SU-DHL-6 (cell line): ENCODE data around the gene JHY.

Source experiments
- H2AFZ ChIP-seq: fragments of 200-600 bp; sonication (generic); 2 replicates; pipeline ENCODE4 v1.6.1; 2014; ENCODE audit warnings: low read depth, mild to moderate bottlenecking, moderate library complexity, mixed read lengths, antibody characterized with exemption, low read length; ENCODE audit not compliant: severe bottlenecking
- H3F3A ChIP-seq: fragments of 200-600 bp; shearing (Covaris generic); 2 replicates; pipeline ENCODE4 v1.6.0; 2016; ENCODE audit warnings: antibody characterized with exemption, mild to moderate bottlenecking; ENCODE audit not compliant: insufficient read depth
- H3K27ac ChIP-seq: fragments of 200-600 bp; sonication (generic); 2 replicates; pipeline ENCODE4 v1.5.1; 2016; ENCODE audit warnings: low read depth, mild to moderate bottlenecking, low read length, moderate library complexity, mixed read lengths
- H3K27me3 ChIP-seq: fragments of 200-600 bp; sonication (generic), shearing (Covaris generic); 2 replicates; pipeline ENCODE4 v1.6.0; 2014; ENCODE audit warnings: mild to moderate bottlenecking, low read length
- H3K36me3 ChIP-seq: fragments of 200-600 bp; sonication (generic); 2 replicates; pipeline ENCODE4 v1.6.1; 2014; ENCODE audit warnings: mild to moderate bottlenecking, low read length, mixed read lengths
- H3K4me2 ChIP-seq: fragments of 300-600, 200-600 bp; shearing (Covaris generic), sonication (generic); 2 replicates; pipeline ENCODE4 v1.6.0; 2014; ENCODE audit warnings: low read length, low read depth, mild to moderate bottlenecking; ENCODE audit not compliant: poor library complexity, severe bottlenecking
- H3K4me3 ChIP-seq: fragments of 200-600 bp; sonication (generic); 2 replicates; pipeline ENCODE4 v1.5.1; 2014; ENCODE audit warnings: antibody characterized with exemption, low read length, mild to moderate bottlenecking, mixed read lengths; ENCODE audit not compliant: insufficient read depth, poor library complexity, severe bottlenecking
- H3K79me2 ChIP-seq: fragments of 200-600 bp; sonication (generic); 2 replicates; pipeline ENCODE4 v1.6.1; 2014; ENCODE audit warnings: mild to moderate bottlenecking, low read length, moderate library complexity; ENCODE audit not compliant: insufficient read depth
- H3K9ac ChIP-seq: fragments of 200-600 bp; sonication (generic); 2 replicates; pipeline ENCODE4 v1.7.0; 2014; ENCODE audit warnings: mild to moderate bottlenecking, low read length
- H3K9me2 ChIP-seq: fragments of 200-600 bp; sonication (generic); replicated peaks from 2 replicates; pipeline ENCODE4 v1.6.1; 2014; ENCODE audit warnings: low read length; ENCODE audit not compliant: insufficient read depth
- H3K9me3 ChIP-seq: fragments of 200-600 bp; sonication (generic); 2 replicates; pipeline ENCODE4 v1.6.1; 2014; ENCODE audit warnings: low read length, mixed read lengths; ENCODE audit not compliant: insufficient read depth
- H4K20me1 ChIP-seq: fragments of 200-600 bp; sonication (generic); 2 replicates; pipeline ENCODE4 v1.6.1; 2014; ENCODE audit warnings: low read depth, mild to moderate bottlenecking, antibody characterized with exemption, low read length, moderate library complexity, mixed read lengths
- EZH2phosphoT487 ChIP-seq: fragments of 200-600 bp; sonication (generic), shearing (Covaris generic); conservative IDR thresholded peaks from 2 replicates; pipeline ENCODE4 v1.6.1; 2018; ENCODE audit warnings: mild to moderate bottlenecking, antibody characterized with exemption, low read length, moderate library complexity, mixed read lengths
- TF ChIP-seq, protein P1 (sequence below): fragments of 200-600 bp; sonication (generic); IDR thresholded peaks from one replicate; pipeline ENCODE4 v1.5.1; 2017; ENCODE audit warnings: antibody characterized with exemption, mild to moderate bottlenecking, low read length, moderate library complexity; ENCODE audit not compliant: insufficient read depth, poor library complexity, severe bottlenecking

JHY gene

GRCh38 chr11:122995526-122995925 is 113.0 kb downstream of the JHY start:
- no peaks in the 10 kb centered on the region for H3K27me3 ChIP-seq
- no peaks in the 10 kb centered on the region for H3K79me2 ChIP-seq
- no peak overlapping the region for H3K9ac ChIP-seq
- H2AFZ ChIP-seq = no peak overlapping the region
- no peaks in the 10 kb centered on the region for H3K9me2 ChIP-seq
- H3K27ac ChIP-seq = no peak overlapping the region
- H3K4me3 ChIP-seq = no peak overlapping the region
- no peaks in the 10 kb centered on the region for H3F3A ChIP-seq
- no peaks in the 10 kb centered on the region for H3K9me3 ChIP-seq
- no peaks in the 10 kb centered on the region for H3K36me3 ChIP-seq
- H3K4me2 ChIP-seq = no peak overlapping the region
- H4K20me1 ChIP-seq = no peaks in the 10 kb centered on the region
- no peak for TF ChIP-seq EZH2phosphoT487
- TF ChIP-seq, protein P1, sequence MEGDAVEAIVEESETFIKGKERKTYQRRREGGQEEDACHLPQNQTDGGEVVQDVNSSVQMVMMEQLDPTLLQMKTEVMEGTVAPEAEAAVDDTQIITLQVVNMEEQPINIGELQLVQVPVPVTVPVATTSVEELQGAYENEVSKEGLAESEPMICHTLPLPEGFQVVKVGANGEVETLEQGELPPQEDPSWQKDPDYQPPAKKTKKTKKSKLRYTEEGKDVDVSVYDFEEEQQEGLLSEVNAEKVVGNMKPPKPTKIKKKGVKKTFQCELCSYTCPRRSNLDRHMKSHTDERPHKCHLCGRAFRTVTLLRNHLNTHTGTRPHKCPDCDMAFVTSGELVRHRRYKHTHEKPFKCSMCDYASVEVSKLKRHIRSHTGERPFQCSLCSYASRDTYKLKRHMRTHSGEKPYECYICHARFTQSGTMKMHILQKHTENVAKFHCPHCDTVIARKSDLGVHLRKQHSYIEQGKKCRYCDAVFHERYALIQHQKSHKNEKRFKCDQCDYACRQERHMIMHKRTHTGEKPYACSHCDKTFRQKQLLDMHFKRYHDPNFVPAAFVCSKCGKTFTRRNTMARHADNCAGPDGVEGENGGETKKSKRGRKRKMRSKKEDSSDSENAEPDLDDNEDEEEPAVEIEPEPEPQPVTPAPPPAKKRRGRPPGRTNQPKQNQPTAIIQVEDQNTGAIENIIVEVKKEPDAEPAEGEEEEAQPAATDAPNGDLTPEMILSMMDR = no peak

DNA sequence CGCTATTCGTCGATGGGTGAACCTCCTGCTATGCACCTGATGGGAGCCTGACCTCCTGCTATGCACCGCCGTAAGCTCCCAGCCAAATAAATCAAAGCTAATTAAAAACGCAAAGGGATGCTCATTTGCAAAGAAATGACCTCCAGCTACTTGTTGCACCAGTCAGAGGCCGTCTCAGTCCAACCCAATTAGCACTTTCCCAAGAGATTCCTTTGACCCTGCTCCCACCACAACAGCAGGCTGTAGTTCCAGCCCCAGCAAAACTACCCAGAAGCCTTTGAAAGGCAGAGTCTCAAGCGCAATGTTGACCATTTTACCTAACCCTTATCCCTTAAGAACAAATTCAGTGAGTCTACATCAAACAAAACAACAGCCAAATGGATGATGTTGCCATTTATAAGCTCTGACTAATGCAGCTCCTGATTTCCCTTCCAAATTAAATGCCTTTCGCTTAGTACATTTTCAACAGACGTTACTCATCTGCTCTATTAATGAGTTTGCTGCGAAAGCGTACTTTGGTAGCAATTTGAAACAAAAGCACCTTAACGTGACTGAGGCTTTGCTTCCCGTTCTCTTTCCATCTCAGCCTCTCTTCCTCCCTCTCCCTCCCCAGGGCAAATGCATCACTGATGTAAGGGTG is 116.3 kb downstream of the JHY start:
- Histone ChIP-seq H3K9me2 (no peaks in the 10 kb centered on the region), H3K79me2 (no peaks in the 10 kb centered on the region), H3F3A (no peaks in the 10 kb centered on the region), H3K36me3 (no peaks in the 10 kb centered on the region), H3K4me3 (no peak overlapping the region), H3K9me3 (no peaks in the 10 kb centered on the region), H3K27ac (no peak overlapping the region), H3K4me2 (no peak overlapping the region), H3K9ac (no peak overlapping the region), H2AFZ (no peak overlapping the region), H4K20me1 (no peaks in the 10 kb centered on the region), H3K27me3 (no peaks in the 10 kb centered on the region)
- TF ChIP-seq, protein P1 = no peak
- no peak for TF ChIP-seq EZH2phosphoT487

GRCh38 chr11:123000721-123001120 is 118.2 kb downstream of the JHY start:
- Histone ChIP-seq H3K36me3 (no peaks in the 10 kb centered on the region), H3K9me3 (no peaks in the 10 kb centered on the region), H3K79me2 (no peaks in the 10 kb centered on the region), H3K9ac (no peak overlapping the region), H3F3A (no peaks in the 10 kb centered on the region), H3K4me3 (no peak overlapping the region), H4K20me1 (no peaks in the 10 kb centered on the region), H3K9me2 (no peaks in the 10 kb centered on the region), H2AFZ (no peak overlapping the region), H3K4me2 (no peak overlapping the region), H3K27ac (no peak overlapping the region), H3K27me3 (no peaks in the 10 kb centered on the region)
- TF ChIP-seq, protein P1 = no peak
- no peak for TF ChIP-seq EZH2phosphoT487
